ENCODE results near the gene NPHP4. TPM values are rescaled to one million over a fixed set of nuclear protein-coding genes. Genes with fewer than 3 reads are reported as not detected.

Gene NPHP4
- total RNA-seq, 1 experiment from 2014 or later, result 20.0 TPM

- TF ChIP-seq CTCF (IDR thresholded peaks at IDR 0.05 in 2 of 3, conservative IDR thresholded peaks at IDR 0.05 in 1 of 3; ENCODE audit: borderline replicate concordance in 1 of 3, insufficient read depth in 1 of 3, low read depth in 2 of 3, low read length in 2 of 3) (no peak), SRF (IDR thresholded peaks at IDR 0.05; ENCODE audit: low read depth) (no peak), MAX (IDR thresholded peaks at IDR 0.05) (no peak), ZFX (IDR thresholded peaks at IDR 0.05) (no peak), JUND (IDR thresholded peaks at IDR 0.05) (no peak), POLR2A (IDR thresholded peaks at IDR 0.05; ENCODE audit: borderline replicate concordance, extremely low read depth, insufficient read depth, insufficient read length) (no peak), CBX3 (IDR thresholded peaks at IDR 0.05; ENCODE audit: low read depth) (no peak), SP1 (IDR thresholded peaks at IDR 0.05; ENCODE audit: low read depth) (no peak)
These were observed 9.9 kb upstream of the NPHP4 start (continued) for GRCh38 chr1:6001992-6002576.

GRCh38 chr1:6000444-6001288, 8.4 kb upstream of the NPHP4 start:
- no peak overlapping the region for H3K27ac ChIP-seq (ENCODE audit: low read depth, low read length)
- peaks cover 7 to 9% of the 10 kb centered on the region in 2 experiments for H3K4me1 ChIP-seq (ENCODE audit: control insufficient read depth in 1 of 2, insufficient read depth in 2 of 2, low read length in 2 of 2)
- RAD21 ChIA-PET (ENCODE audit: low non-redundant PET in 1 of 2, low total read pairs in 2 of 2, uncharacterized antibody in 2 of 2, unreplicated experiment in 2 of 2), result no interaction called here
- CTCF ChIA-PET, result no interaction called here
- no peaks in the 10 kb centered on the region for H3K36me3 ChIP-seq (ENCODE audit: control insufficient read depth in 1 of 2, insufficient read depth in 2 of 2, low read length in 2 of 2)
- ATAC-seq (no peak), DNase-seq (ENCODE audit: low read depth, low spot score) (no peak)
- no peak for TF ChIP-seq JUND (IDR thresholded peaks at IDR 0.05)
- TF ChIP-seq TCF7L2 (IDR thresholded peaks at IDR 0.05; ENCODE audit: borderline replicate concordance, extremely low read depth, insufficient read depth, insufficient read length), result no peak
- TF ChIP-seq CBX3 (IDR thresholded peaks at IDR 0.05; ENCODE audit: low read depth), result no peak
- TF ChIP-seq POLR2AphosphoS5 (IDR thresholded peaks at IDR 0.05; ENCODE audit: low read depth, low read length), result no peak
- TF ChIP-seq SRF (IDR thresholded peaks at IDR 0.05; ENCODE audit: low read depth), result no peak
- no peak for TF ChIP-seq EZH2 (IDR thresholded peaks at IDR 0.05)
- TF ChIP-seq ELF1 (IDR thresholded peaks at IDR 0.05; ENCODE audit: borderline replicate concordance, low read depth), result no peak
- TF ChIP-seq RAD21 (IDR thresholded peaks at IDR 0.05; ENCODE audit: low read depth), result no peak
- TF ChIP-seq ATF3 (IDR thresholded peaks at IDR 0.05), result no peak
- no peak for TF ChIP-seq ZNF274 (IDR thresholded peaks at IDR 0.05; ENCODE audit: low read depth, low read length)
- TF ChIP-seq ZBTB33 (IDR thresholded peaks at IDR 0.05; ENCODE audit: extremely low read depth, insufficient replicate concordance, low read length), result no peak
- TF ChIP-seq CEBPB (IDR thresholded peaks at IDR 0.05; ENCODE audit: low read depth), result no peak
- TF ChIP-seq EGR1 (IDR thresholded peaks at IDR 0.05; ENCODE audit: low read depth), result no peak
- no peak overlapping the region for H3K4me3 ChIP-seq (replicated peaks in 1 of 2; ENCODE audit: low read depth in 1 of 2, low read length in 2 of 2)
- no peak overlapping the region for H2AFZ ChIP-seq (ENCODE audit: low read depth, low read length, poor library complexity, severe bottlenecking)
- no TSS peak for BruUV-seq (replicated peaks)
- H3K9me2 ChIP-seq (ENCODE audit: insufficient read depth), result no peaks in the 10 kb centered on the region
- H4K20me1 ChIP-seq (ENCODE audit: insufficient read depth), result no peaks in the 10 kb centered on the region
- no peak overlapping the region for H3K4me2 ChIP-seq (ENCODE audit: low read length)
- POLR2A ChIA-PET, result no interaction called here
- H3K9ac ChIP-seq (ENCODE audit: low read length), result no peak overlapping the region
- no peaks in the 10 kb centered on the region for H3K9me3 ChIP-seq (ENCODE audit: control insufficient read depth in 1 of 2, insufficient read depth in 1 of 2, low read depth in 1 of 2, low read length in 2 of 2)
- intact Hi-C loops (cut with micrococcal nuclease), result no loop called here
- H3K27me3 ChIP-seq (ENCODE audit: insufficient read depth, low read length), result no peaks in the 10 kb centered on the region
- H3K79me2 ChIP-seq (ENCODE audit: insufficient read depth, low read length), result no peaks in the 10 kb centered on the region
